HG02571 (cell line): Measurements from ENCODE around the gene CARMIL1.

Experiments
- ATAC-seq: cut with Tn5 transposase; IDR thresholded peaks from one replicate; pipeline ENCODE4 v1.9.1; 2021; ENCODE audit warnings: mild to moderate bottlenecking, moderate library complexity; ENCODE audit not compliant: unreplicated experiment

Gene CARMIL1

GRCh38 chr6:25403150-25403549 is 124.0 kb downstream of the CARMIL1 start:
- ATAC-seq, result no peak

GRCh38 chr6:25404091-25404490 is 124.9 kb downstream of the CARMIL1 start:
- no peak for ATAC-seq

GRCh38 chr6:25404693-25405169 is 125.6 kb downstream of the CARMIL1 start:
- peak; percentile 94 for ATAC-seq

- ATAC-seq, result no peak
Measured at GRCh38 chr6:25405442-25405841, 126.3 kb downstream of the CARMIL1 start.

DNA sequence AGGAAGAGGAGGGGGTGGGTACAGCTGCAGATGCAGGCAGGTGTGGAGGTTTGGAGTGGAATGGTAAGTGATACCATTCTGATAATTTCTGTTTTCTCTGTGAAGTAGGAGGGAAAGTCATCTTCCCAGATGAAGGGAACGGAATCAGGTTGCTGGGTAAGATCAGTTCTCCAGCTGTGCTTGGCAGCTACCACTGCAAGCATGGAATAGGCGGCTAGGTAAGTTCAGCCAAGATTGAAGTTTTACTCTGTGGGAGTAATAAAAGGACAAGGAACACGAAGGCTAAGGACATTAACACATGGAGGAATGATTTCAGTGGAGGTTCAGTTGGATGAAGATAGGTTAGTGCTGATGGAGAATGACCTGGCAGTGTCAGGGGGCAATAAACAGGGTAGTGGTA is 128.3 kb downstream of the CARMIL1 start:
- no peak for ATAC-seq

DNA sequence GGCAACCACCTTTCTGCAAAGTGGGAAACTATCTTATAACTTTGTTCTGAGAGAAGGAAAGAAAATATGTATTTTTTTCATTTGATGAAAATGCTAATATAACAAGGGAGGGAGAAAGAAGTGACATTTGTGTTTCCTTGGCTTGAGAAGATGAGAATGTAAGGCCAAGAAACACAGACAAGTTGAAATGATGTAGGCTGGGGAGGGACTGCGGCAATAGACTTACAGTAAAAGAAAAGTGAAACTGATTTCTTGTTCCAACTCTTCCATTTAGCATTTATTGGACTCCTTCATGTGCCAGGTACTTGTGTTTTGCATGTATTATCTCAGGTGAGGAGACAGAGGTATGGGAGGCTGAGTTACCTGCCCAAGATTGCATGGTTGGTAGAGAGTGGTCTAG is 130.9 kb downstream of the CARMIL1 start:
- no peak for ATAC-seq

DNA sequence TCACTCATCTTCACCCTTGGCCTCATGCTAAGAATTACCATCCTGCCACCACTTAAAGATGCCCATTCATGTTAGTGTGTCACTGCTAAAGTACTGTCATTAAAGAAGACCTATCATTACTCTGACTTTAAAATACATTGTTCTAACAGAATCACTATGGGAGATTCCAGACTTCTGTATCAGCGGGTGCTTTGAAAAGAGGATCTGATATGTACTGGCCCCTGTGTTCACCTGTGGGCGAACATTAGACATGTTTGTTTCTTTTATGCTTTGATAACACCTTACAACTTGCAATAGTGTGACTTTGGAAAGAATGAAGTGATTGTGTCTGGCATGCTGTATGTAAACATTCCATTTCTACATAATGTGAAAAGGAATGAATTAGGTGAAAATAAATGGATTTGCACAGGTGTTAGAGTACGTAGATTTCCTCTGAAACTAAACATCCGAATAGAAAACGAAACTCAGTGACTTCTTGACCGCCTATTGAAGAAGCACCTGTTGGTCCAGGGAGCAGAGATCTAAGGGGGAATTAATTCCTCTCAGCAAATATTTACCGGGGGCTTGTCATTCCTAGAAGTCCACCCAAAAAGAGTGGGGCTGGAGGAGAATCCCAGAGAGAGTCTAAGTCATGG is 132.3 kb downstream of the CARMIL1 start:
- ATAC-seq, result no peak

DNA sequence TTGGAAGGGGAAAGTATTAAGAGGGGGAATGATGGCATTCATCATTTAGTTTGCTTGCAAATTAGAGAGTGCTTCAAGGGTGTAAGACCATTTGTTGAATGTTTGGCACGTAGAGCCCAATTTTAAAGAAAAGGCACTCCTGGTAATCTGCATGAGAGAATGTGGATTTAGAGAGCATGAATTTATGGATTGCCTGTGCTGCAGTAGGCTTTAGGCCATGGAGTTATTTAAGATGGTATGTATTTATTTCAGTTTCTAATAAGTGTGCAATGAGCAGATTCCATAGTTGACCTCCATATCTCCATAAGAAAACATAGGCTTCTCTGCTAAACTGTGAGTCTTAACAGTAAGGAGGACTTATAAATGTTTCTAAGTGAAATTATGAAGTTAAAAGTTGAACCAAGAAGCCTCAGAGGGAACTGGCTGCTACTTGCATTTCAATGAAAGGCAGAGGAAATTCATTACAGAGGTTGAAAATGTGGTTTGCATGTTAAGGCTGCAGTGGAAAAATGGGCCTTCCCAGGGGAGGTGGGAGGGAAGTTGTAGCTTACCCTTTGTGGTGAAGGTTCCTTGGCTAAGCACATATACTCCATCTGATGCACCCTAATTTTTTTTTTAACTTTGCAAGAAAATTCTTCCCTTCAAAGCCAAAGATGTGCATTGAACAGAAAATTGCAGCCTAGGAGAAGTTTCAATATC is 134.2 kb downstream of the CARMIL1 start:
- ATAC-seq, result no peak

DNA sequence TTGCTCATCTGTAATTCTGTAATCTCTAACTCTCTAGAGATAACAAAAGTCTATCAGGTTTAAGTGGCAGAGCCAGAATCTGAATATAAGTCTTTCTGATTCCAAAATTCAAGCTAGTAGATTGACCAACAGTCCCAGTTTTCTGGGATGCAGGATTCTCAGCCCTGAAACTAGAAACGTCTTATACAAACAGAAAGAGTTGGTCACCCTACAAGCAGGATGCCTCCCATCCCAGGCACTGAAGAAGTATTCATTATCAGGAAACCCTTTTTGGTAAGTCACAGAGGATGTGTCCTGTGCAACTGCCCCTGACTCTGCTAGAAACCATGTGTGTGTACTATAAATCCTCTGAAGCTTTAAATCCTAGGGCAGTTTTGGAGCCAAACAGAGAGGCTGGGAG is 135.0 kb downstream of the CARMIL1 start:
- ATAC-seq, result no peak

DNA sequence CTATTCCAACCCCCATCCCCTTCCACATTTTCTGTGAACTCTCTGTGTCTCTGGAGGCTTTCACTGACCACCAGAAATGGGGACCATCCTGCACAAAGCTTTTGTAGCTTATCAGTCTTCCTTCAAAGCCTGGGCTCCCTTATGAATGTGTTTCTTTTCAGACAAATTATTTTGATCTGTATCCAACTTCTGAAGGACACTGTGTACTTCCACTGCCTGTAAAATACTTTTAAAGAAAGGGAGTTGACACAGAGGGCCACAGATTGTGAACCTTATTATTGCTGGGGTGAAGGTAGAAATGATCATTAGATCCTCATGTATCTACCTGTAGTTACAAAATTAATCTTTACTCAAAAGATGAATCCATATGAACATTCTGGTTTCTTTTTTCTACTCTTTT is 135.6 kb downstream of the CARMIL1 start:
- ATAC-seq, result no peak

DNA sequence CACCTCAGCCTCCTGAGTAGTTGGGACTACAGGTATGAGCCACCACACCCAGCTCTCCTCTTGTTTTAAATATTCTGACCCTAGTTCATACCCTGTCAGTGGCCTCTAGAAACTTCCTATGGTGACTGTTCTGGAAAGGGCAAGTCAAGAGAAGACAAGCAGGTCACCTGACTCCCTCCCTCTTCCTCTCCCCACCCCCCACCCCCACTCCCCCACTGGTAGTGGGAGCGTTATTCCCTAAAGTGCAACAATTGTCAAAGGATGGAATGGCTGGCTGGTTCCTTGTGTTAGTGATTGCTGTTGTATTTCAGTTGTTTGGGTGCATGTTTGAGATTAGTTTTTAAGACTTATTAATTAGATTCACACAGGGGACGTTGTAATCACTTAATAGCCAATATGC is 136.1 kb downstream of the CARMIL1 start:
- ATAC-seq, result no peak

DNA sequence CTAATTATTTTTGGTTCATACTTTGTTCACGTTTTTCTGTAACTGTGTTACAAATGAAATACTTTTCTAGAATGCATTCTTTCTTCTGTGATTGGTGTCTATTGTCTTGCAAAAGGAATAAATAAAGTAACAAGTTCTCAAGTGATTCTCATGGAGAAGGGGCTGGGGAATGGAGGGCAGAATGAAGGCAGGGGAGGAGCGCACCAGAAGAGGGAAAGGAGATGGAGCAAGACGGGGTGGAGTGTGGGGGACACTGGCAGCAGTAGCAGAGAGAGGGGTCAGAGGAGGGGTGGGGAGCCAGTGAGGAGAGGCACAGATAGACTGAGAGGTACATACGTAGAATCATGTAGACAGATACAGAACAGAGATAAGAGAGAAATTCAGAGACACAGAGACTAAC is 136.5 kb downstream of the CARMIL1 start:
- no peak for ATAC-seq

- no peak for ATAC-seq
Measured at GRCh38 chr6:25417046-25417605, 138.0 kb downstream of the CARMIL1 start.

GRCh38 chr6:25418454-25419052 is 139.4 kb downstream of the CARMIL1 start:
- ATAC-seq, result no peak

DNA sequence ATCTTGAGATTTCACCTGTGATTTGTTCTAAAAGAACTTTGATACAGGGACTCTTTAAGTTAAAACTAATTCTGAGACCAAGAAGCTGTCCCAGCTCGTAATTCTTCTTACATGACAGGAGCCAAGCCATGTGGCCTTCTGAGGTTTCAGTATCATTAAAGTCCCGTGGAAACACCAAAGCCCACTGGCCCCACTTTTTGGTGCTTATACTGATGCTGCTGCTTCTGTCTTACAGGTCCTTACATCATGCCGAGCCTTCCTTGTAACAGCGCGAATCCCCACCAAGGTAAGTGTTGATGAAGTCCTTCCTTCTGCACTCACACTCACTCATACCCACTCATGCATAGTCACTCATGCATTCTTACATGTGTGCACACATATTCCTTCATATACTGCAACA is 140.7 kb downstream of the CARMIL1 start:
- no peak for ATAC-seq

GRCh38 chr6:25423358-25423757 is 144.2 kb downstream of the CARMIL1 start:
- ATAC-seq, result no peak

- no peak for ATAC-seq
Measured at GRCh38 chr6:25424303-25424702, 145.1 kb downstream of the CARMIL1 start.

DNA sequence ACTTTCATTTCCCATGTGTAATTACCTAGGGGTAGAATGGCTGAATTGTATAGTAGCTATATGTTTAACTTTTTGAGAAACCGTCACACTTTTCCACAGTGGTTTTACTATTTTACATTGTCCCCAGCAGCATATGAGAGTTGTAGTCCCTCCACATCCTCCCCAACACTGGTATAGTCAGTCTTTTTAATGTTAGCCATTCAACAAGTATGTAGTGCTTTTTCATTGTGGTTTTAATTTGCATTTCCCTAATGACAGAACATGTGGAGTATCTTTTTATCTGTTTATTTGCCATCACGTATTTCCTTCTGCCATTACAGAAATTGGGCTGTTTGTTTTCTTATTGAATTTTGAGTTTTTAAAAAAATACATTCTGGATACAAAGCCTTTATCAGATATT is 148.4 kb downstream of the CARMIL1 start:
- no peak for ATAC-seq

GRCh38 chr6:25428758-25429317 is 149.7 kb downstream of the CARMIL1 start:
- no peak for ATAC-seq

DNA sequence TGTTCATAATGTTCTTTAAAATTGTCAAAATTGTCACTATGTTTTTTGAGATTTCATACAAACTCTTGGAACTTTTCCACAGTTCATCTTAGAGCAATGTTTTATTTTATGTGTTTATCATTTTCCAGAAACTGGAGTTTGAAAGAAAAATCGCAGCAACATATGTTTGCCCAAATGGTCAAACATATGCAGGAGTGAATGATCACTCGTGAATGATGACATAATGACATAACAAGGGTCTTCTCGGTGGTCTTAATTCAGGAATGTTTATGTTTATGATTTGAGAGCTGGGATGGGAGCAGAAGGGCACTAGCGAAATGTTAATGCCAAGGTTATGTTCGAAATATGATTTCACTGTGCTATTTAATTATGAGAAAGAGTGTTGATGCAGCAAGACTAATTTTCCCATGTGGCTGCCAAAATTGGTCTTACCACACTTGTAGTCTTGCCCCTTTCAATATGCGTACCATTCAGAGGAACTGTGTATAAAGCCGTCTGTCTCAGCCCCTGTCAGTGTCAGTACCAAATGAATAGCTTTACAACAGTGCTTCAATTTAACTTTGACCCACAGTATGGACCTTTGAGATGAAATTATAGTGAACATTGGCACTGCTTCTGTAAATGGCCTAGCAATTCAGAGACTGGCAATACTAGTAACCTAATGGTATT is 152.3 kb downstream of the CARMIL1 start:
- ATAC-seq, result no peak

GRCh38 chr6:25431975-25432307 is 152.8 kb downstream of the CARMIL1 start:
- ATAC-seq, result no peak
